Stimulated activated CD4-positive, alpha-beta T cell treated with anti-CD3 and anti-CD28 coated beads, Interleukin-4, amount 100 ng/mL, for 1 hour (primary cell): ENCODE data around the gene PTH2.
"Not testable (repeated sequence)": the region's sequence is repeated elsewhere in the genome, so short reads cannot be mapped to it uniquely, and the experiment has no call there.

Experiments
- DNase-seq: peaks from one replicate; pipeline ENCODE4 v3.0.0-alpha.2; 2020

Gene PTH2

GRCh38 chr19:49374665-49375434 is 48.4 kb downstream of the PTH2 start:
- DNase-seq = no peak

GRCh38 chr19:49373174-49373573 is 50.1 kb downstream of the PTH2 start:
- not testable (repeated sequence) for DNase-seq
